Nephron progenitor cell (in vitro differentiated cells): ENCODE results near the gene ZNF333.

ENCODE experiments used
- DNase-seq: peaks from one replicate; pipeline ENCODE4 v3.0.0; 2021
- H3K27ac Mint-ChIP-seq: 2 replicates; pipeline ENCODE4 v1.8.0; 2021; ENCODE audit warnings: mild to moderate bottlenecking, moderate library complexity, mixed read lengths
- H3K27me3 Mint-ChIP-seq: 2 replicates; pipeline ENCODE4 v1.8.0; 2021; ENCODE audit warnings: mild to moderate bottlenecking, low read depth, mixed read lengths; ENCODE audit not compliant: poor library complexity
- H3K36me3 Mint-ChIP-seq: 2 replicates; pipeline ENCODE4 v1.8.0; 2021; ENCODE audit warnings: low read depth, mixed read lengths
- H3K4me1 Mint-ChIP-seq: 2 replicates; pipeline ENCODE4 v1.8.0; 2021; ENCODE audit warnings: mixed read lengths
- H3K4me3 Mint-ChIP-seq: 2 replicates; pipeline ENCODE4 v1.8.0; 2021; ENCODE audit warnings: mild to moderate bottlenecking, moderate library complexity, mixed read lengths
- H3K9me3 Mint-ChIP-seq: 2 replicates; pipeline ENCODE4 v1.8.0; 2021; ENCODE audit warnings: mild to moderate bottlenecking, moderate library complexity, mixed read lengths
- TF ChIP-seq, protein P1 (sequence below): fragments of 200-600 bp; sonication (generic); IDR thresholded peaks from 2 replicates; pipeline ENCODE4 v1.5.0; 2021; ENCODE audit warnings: antibody characterized with exemption

Gene ZNF333

GRCh38 chr19:14672188-14672872, 17.5 kb upstream of the ZNF333 start:
- H3K36me3 Mint-ChIP-seq: no peaks in the 10 kb centered on the region
- no peak for DNase-seq
- H3K9me3 Mint-ChIP-seq: peaks cover 30% of the 10 kb centered on the region
- H3K4me1 Mint-ChIP-seq: no peaks in the 10 kb centered on the region
- H3K27me3 Mint-ChIP-seq: peaks cover 24% of the 10 kb centered on the region
- H3K4me3 Mint-ChIP-seq: no peak overlapping the region
- TF ChIP-seq, protein P1, sequence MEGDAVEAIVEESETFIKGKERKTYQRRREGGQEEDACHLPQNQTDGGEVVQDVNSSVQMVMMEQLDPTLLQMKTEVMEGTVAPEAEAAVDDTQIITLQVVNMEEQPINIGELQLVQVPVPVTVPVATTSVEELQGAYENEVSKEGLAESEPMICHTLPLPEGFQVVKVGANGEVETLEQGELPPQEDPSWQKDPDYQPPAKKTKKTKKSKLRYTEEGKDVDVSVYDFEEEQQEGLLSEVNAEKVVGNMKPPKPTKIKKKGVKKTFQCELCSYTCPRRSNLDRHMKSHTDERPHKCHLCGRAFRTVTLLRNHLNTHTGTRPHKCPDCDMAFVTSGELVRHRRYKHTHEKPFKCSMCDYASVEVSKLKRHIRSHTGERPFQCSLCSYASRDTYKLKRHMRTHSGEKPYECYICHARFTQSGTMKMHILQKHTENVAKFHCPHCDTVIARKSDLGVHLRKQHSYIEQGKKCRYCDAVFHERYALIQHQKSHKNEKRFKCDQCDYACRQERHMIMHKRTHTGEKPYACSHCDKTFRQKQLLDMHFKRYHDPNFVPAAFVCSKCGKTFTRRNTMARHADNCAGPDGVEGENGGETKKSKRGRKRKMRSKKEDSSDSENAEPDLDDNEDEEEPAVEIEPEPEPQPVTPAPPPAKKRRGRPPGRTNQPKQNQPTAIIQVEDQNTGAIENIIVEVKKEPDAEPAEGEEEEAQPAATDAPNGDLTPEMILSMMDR: no peak
- H3K27ac Mint-ChIP-seq: no peak overlapping the region

DNA sequence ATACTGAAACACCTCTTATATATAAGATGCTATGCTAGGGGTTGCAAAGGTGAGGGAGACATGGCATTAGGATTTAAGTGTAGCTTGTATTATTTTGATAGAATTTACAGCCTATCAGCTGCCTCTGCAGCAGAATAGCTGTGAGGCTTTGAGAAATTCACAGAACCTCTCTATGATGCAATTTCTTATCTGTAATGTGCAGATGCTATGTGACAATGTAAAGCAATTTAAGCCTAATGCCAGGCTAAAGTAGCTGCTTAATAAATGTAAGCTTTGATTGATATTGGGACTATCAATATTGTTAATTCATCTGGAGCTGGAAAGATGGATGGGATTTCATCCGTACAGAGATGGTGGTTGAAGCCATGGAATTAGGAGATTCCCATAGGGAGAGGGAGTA, 16.8 kb upstream of the ZNF333 start:
- TF ChIP-seq, protein P1: no peak
- peaks cover 22% of the 10 kb centered on the region for H3K27me3 Mint-ChIP-seq
- H3K27ac Mint-ChIP-seq: no peak overlapping the region
- H3K36me3 Mint-ChIP-seq: no peaks in the 10 kb centered on the region
- H3K4me3 Mint-ChIP-seq: no peak overlapping the region
- peaks cover 30% of the 10 kb centered on the region for H3K9me3 Mint-ChIP-seq
- no peak for DNase-seq
- no peaks in the 10 kb centered on the region for H3K4me1 Mint-ChIP-seq

- Mint-ChIP-seq H3K4me3 (no peak within 1 kb of the TSS), H3K36me3 (no peaks in the 10 kb centered on the region), H3K9me3 (peaks cover 20% of the 10 kb centered on the region), H3K27ac (no peak within 1 kb of the TSS), H3K27me3 (peaks cover 12% of the 10 kb centered on the region), H3K4me1 (no peaks in the 10 kb centered on the region)
- TF ChIP-seq, protein P1: no peak
- no peak for DNase-seq
These were observed 15.1 kb upstream of the ZNF333 start, which contains the start of gene ADGRE3 for GRCh38 chr19:14674764-14675163. Gene ADGRE3 (minus strand): TSS chr19:14674844. CDS start chr19:14674770, 74 bp downstream.

DNA sequence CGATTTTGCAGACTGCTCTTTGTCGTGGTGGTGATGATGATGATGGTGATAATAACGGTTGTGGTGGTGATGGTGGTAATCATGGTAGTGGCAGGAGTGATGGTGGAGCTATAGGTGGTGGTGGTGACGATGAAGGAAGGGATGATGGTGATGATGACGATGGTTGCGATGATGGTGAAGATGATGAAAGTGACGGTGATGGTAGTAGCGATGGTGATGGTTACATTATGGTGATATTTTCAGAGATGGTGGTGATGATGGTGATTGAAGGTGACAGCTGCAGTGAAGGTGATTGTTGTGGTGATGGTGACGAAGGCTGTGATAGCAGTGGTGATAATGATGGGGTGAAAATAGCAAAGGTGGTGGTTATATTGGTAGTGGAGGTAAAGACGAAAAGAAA, 13.1 kb upstream of the ZNF333 start:
- DNase-seq: no peak
- Mint-ChIP-seq H3K4me1 (no peaks in the 10 kb centered on the region), H3K4me3 (no peak overlapping the region), H3K9me3 (peaks cover 11% of the 10 kb centered on the region), H3K27ac (no peak overlapping the region), H3K27me3 (peaks cover 7% of the 10 kb centered on the region), H3K36me3 (no peaks in the 10 kb centered on the region)
- TF ChIP-seq, protein P1: no peak

DNA sequence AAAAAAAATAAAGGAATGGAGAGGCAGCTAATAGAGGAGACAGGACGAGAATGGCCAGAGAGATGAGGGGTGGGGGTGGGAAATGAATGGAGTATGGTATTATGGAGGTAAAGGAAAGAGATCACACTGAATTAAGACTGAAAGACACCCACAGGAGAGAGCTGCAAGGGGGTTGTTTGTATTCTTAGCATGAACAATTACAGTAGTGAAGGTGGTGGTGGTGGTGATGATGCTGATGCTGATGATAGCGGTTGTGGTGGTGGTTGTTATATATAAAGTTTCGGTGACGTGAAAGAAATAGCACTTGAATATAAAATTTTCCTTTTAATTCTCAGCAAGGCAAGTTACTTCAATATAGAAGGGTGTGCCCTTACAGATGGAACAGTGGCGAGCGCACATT, 12.4 kb upstream of the ZNF333 start:
- no peaks in the 10 kb centered on the region for H3K36me3 Mint-ChIP-seq
- H3K9me3 Mint-ChIP-seq: peaks cover 16% of the 10 kb centered on the region
- H3K4me1 Mint-ChIP-seq: no peaks in the 10 kb centered on the region
- H3K27me3 Mint-ChIP-seq: peaks cover 13% of the 10 kb centered on the region
- no peak overlapping the region for H3K27ac Mint-ChIP-seq
- TF ChIP-seq, protein P1: no peak
- no peak for DNase-seq
- no peak overlapping the region for H3K4me3 Mint-ChIP-seq

GRCh38 chr19:14678199-14678598, 11.6 kb upstream of the ZNF333 start:
- peaks cover 16% of the 10 kb centered on the region for H3K9me3 Mint-ChIP-seq
- H3K36me3 Mint-ChIP-seq: no peaks in the 10 kb centered on the region
- peaks cover 17% of the 10 kb centered on the region for H3K27me3 Mint-ChIP-seq
- DNase-seq: no peak
- TF ChIP-seq, protein P1: no peak
- H3K4me1 Mint-ChIP-seq: no peaks in the 10 kb centered on the region
- H3K27ac Mint-ChIP-seq: no peak overlapping the region
- H3K4me3 Mint-ChIP-seq: no peak overlapping the region
